GM23338 (cell line): ENCODE data around the gene SLC4A7. TPM values are rescaled to one million over a fixed set of nuclear protein-coding genes. Genes with fewer than 3 reads are reported as not detected.
"Not testable (repeated sequence)": the region's sequence is repeated elsewhere in the genome, so short reads cannot be mapped to it uniquely, and the experiment has no call there.

Experiments used
- ATAC-seq: fragments of 200-7000 bp; cut with Tn5 transposase; 3 replicates; pipeline ENCODE4 v1.9.1; 2020
- DNase-seq: peaks from one replicate; pipeline ENCODE4 v3.0.0-alpha.2; 2015; ENCODE audit warnings: low spot score
- H2AFZ ChIP-seq: fragments of 200-600 bp; sonication (generic); 2 replicates; pipeline ENCODE4 v1.8.0; 2016; ENCODE audit warnings: antibody characterized with exemption, mild to moderate bottlenecking, moderate library complexity
- H3F3A ChIP-seq: fragments of 200-600 bp; sonication (generic); replicated peaks from 2 replicates; pipeline ENCODE4 v1.8.0; 2017; ENCODE audit warnings: antibody characterized with exemption, mixed run types, low read depth
- H3K27ac ChIP-seq: fragments of 200-600 bp; sonication (generic); 2 replicates; pipeline ENCODE4 v1.6.1; 2016; ENCODE audit warnings: low read depth
- H3K27me3 ChIP-seq: fragments of 200-600 bp; sonication (generic); 2 replicates; pipeline ENCODE4 v1.8.0; 2016; ENCODE audit warnings: mild to moderate bottlenecking, mixed run types, moderate library complexity; ENCODE audit not compliant: insufficient read depth
- H3K36me3 ChIP-seq: fragments of 200-600 bp; sonication (generic); 2 replicates; pipeline ENCODE4 v1.8.0; 2016; ENCODE audit warnings: mild to moderate bottlenecking; ENCODE audit not compliant: insufficient read depth
- H3K4me1 ChIP-seq: fragments of 200-600 bp; sonication (generic); 2 replicates; pipeline ENCODE4 v1.8.0; 2016; ENCODE audit warnings: mild to moderate bottlenecking, moderate library complexity; ENCODE audit not compliant: insufficient read depth
- H3K4me2 ChIP-seq: fragments of 200-600 bp; sonication (generic); 2 replicates; pipeline ENCODE4 v1.7.1; 2017; ENCODE audit warnings: mixed run types
- H3K4me3 ChIP-seq: fragments of 200-600 bp; sonication (generic); 2 replicates; pipeline ENCODE4 v1.6.1; 2016; ENCODE audit warnings: mixed run types
- H3K79me2 ChIP-seq: fragments of 200-600 bp; sonication (generic); replicated peaks from 2 replicates; pipeline ENCODE4 v1.8.0; 2017; ENCODE audit warnings: mild to moderate bottlenecking; ENCODE audit not compliant: insufficient read depth
- H3K9me2 ChIP-seq: fragments of 200-600 bp; sonication (generic); 2 replicates; pipeline ENCODE4 v1.8.0; 2017; ENCODE audit not compliant: insufficient read depth
- H4K20me1 ChIP-seq: fragments of 200-600 bp; sonication (generic); replicated peaks from 2 replicates; pipeline ENCODE4 v1.8.0; 2017; ENCODE audit warnings: mild to moderate bottlenecking; ENCODE audit not compliant: insufficient read depth
- H3K27ac Mint-ChIP-seq: 2 replicates; pipeline ENCODE4 v1.8.0; 2020; ENCODE audit warnings: inconsistent platforms, mild to moderate bottlenecking, moderate library complexity, mixed read lengths
- H3K27me3 Mint-ChIP-seq: 3 replicates; pipeline ENCODE4 v1.8.0; 2022; ENCODE audit warnings: low read depth, mild to moderate bottlenecking, moderate library complexity, mixed read lengths, inconsistent platforms; ENCODE audit not compliant: insufficient read depth, poor library complexity
- H3K36me3 Mint-ChIP-seq: 3 replicates; pipeline ENCODE4 v1.8.0; 2021; ENCODE audit warnings: low read depth, mild to moderate bottlenecking, inconsistent platforms, moderate library complexity, mixed read lengths
- H3K4me1 Mint-ChIP-seq: 3 replicates; pipeline ENCODE4 v1.8.0; 2020; ENCODE audit warnings: mild to moderate bottlenecking, inconsistent platforms, mixed read lengths
- H3K4me3 Mint-ChIP-seq: 3 replicates; pipeline ENCODE4 v1.8.0; 2021; ENCODE audit warnings: moderate library complexity, mild to moderate bottlenecking, inconsistent platforms, mixed read lengths
- H3K9me3 Mint-ChIP-seq: 3 replicates; pipeline ENCODE4 v1.8.0; 2020; ENCODE audit warnings: moderate library complexity, mild to moderate bottlenecking, inconsistent platforms, mixed read lengths
- CREB1 ChIP-seq: fragments of 250-450 bp; sonication (Bioruptor Pico); IDR thresholded peaks from 2 replicates; pipeline ENCODE4 v1.5.0; 2020; ENCODE audit warnings: low read depth, mild to moderate bottlenecking, moderate library complexity
- ETS1 ChIP-seq: IDR thresholded peaks from 2 replicates; pipeline ENCODE4 v1.6.1; 2016; ENCODE audit warnings: antibody characterized with exemption
- EZH2 ChIP-seq: fragments of 200-600 bp; sonication (generic); IDR thresholded peaks from one replicate; pipeline ENCODE4 v1.8.0; 2017; ENCODE audit warnings: antibody characterized with exemption, mild to moderate bottlenecking, low read depth; ENCODE audit not compliant: unreplicated experiment
- JUNB ChIP-seq: IDR thresholded peaks from one replicate; pipeline ENCODE4 v1.6.1; 2016; ENCODE audit warnings: antibody characterized with exemption; ENCODE audit not compliant: unreplicated experiment
- POLR2AphosphoS5 ChIP-seq: IDR thresholded peaks from 2 replicates; pipeline ENCODE4 v1.6.1; 2016; ENCODE audit warnings: antibody characterized with exemption, low read depth
- REST ChIP-seq: IDR thresholded peaks from one replicate; pipeline ENCODE4 v1.6.1; 2018; ENCODE audit warnings: antibody characterized with exemption; ENCODE audit not compliant: unreplicated experiment
- ZNF331 ChIP-seq: fragments of 250-450 bp; sonication (Bioruptor Pico); IDR thresholded peaks from 2 replicates; pipeline ENCODE4 v1.5.0; 2020; ENCODE audit warnings: low read depth, mild to moderate bottlenecking, moderate library complexity
- polyA plus RNA-seq: library from polyadenylated mRNA; unstranded; fragments of >200 nt; fragmentation: Nextera tagmentation; extraction: Ambion mirVana; gene quantifications from 2 replicates; pipeline ENCODE4 v1.2.1, GENCODE V29; 2016
- total RNA-seq: library from RNA; depleted of rRNA; stranded (reverse); fragments of >200 nt; shearing (Covaris generic); gene quantifications from 2 replicates; pipeline ENCODE4 v1.2.3, GENCODE V29; 2014

The SLC4A7 gene
- total and polyA plus RNA-seq, 2 experiments from 2014 or later = 44.4 to 101 TPM

GRCh38 chr3:27451251-27451650, 32.9 kb downstream of the SLC4A7 start (continued):
- TF ChIP-seq ZNF331 (CRISPR knock-in tag) (no peak), EZH2 (no peak), JUNB (no peak)

- Histone ChIP-seq H2AFZ (no peak overlapping the region), H4K20me1 (peaks cover 4% of the 10 kb centered on the region; the same call in 1 of the 2 replicates), H3K9me2 (no peaks in the 10 kb centered on the region), H3K4me3 (no peak overlapping the region), H3F3A (no peaks in the 10 kb centered on the region), H3K79me2 (peaks cover 39% of the 10 kb centered on the region), H3K36me3 (peaks cover 15% of the 10 kb centered on the region; the same call in 1 of the 2 replicates), H3K27me3 (no peaks in the 10 kb centered on the region), H3K4me2 (no peak overlapping the region), H3K4me1 (no peaks in the 10 kb centered on the region), H3K27ac (no peak overlapping the region)
- ATAC-seq = no peak
- peak overlapping the region; percentile 36; the same call in 1 of the 2 replicates for H3K27ac Mint-ChIP-seq
- peaks cover 7% of the 10 kb centered on the region; the same call in 1 of the 3 replicates for H3K4me1 Mint-ChIP-seq
- DNase-seq = no peak
- H3K4me3 Mint-ChIP-seq = no peak overlapping the region
- TF ChIP-seq ETS1 = no peak
- no peak for TF ChIP-seq POLR2AphosphoS5
- TF ChIP-seq EZH2 = no peak
- no peak for TF ChIP-seq CREB1 (CRISPR knock-in tag)
- TF ChIP-seq REST = no peak
- no peak for TF ChIP-seq ZNF331 (CRISPR knock-in tag)
- no peaks in the 10 kb centered on the region for H3K9me3 Mint-ChIP-seq
- H3K27me3 Mint-ChIP-seq = no peaks in the 10 kb centered on the region
- peaks cover 36% of the 10 kb centered on the region for H3K36me3 Mint-ChIP-seq
Observed at GRCh38 chr3:27449530-27450150, 34.5 kb downstream of the SLC4A7 start.

GRCh38 chr3:27442995-27443394, 41.2 kb downstream of the SLC4A7 start:
- not testable (repeated sequence) for H3K27ac ChIP-seq, H3K4me1 Mint-ChIP-seq, ATAC-seq, H4K20me1 ChIP-seq, H3K9me2 ChIP-seq, H3K27me3 ChIP-seq, H3K4me2 ChIP-seq, H3K27ac Mint-ChIP-seq, H3K79me2 ChIP-seq, H3K4me3 Mint-ChIP-seq, DNase-seq, H3K4me3 ChIP-seq, H3K4me1 ChIP-seq, H3F3A ChIP-seq, H2AFZ ChIP-seq, H3K27me3 Mint-ChIP-seq, H3K9me3 Mint-ChIP-seq
- peaks cover 77% of the 10 kb centered on the region for H3K36me3 Mint-ChIP-seq
- H3K36me3 ChIP-seq = peaks cover 12% of the 10 kb centered on the region; the same call in 1 of the 2 replicates

- H3K27me3 Mint-ChIP-seq, H3K9me2 ChIP-seq, H3K4me1 Mint-ChIP-seq, ATAC-seq, H3K27me3 ChIP-seq, H3K9me3 Mint-ChIP-seq, H3K27ac Mint-ChIP-seq, H3K4me3 ChIP-seq, H3K4me1 ChIP-seq, H3K4me3 Mint-ChIP-seq, H3K79me2 ChIP-seq, H2AFZ ChIP-seq, H3K4me2 ChIP-seq, H3F3A ChIP-seq, H4K20me1 ChIP-seq, H3K27ac ChIP-seq, DNase-seq: not testable (repeated sequence)
- peaks cover 71% of the 10 kb centered on the region for H3K36me3 Mint-ChIP-seq
- peaks cover 18% of the 10 kb centered on the region for H3K36me3 ChIP-seq
Observed at GRCh38 chr3:27438352-27438751, 45.8 kb downstream of the SLC4A7 start.
